Effector CD4-positive, alpha-beta T cell (primary cell): ENCODE data around the gene EEF1AKMT3.
"Not testable (repeated sequence)": the region's sequence is repeated elsewhere in the genome, so short reads cannot be mapped to it uniquely, and the experiment has no call there.

ENCODE experiments used
- DNase-seq: peaks from one replicate; pipeline ENCODE4 v3.0.0-alpha.2; 2020

EEF1AKMT3 gene

GRCh38 chr12:57821015-57821414 lies 48.6 kb downstream of the EEF1AKMT3 start:
- DNase-seq = not testable (repeated sequence)

GRCh38 chr12:57821474-57822214 lies 49.2 kb downstream of the EEF1AKMT3 start:
- no peak for DNase-seq

GRCh38 chr12:57822392-57823130 lies 50.1 kb downstream of the EEF1AKMT3 start:
- DNase-seq = no peak

GRCh38 chr12:57823131-57823907 lies 50.9 kb downstream of the EEF1AKMT3 start:
- no peak for DNase-seq

GRCh38 chr12:57823908-57824640 lies 51.7 kb downstream of the EEF1AKMT3 start:
- DNase-seq = no peak

- no peak for DNase-seq
Observed at GRCh38 chr12:57825451-57825850, 53.0 kb downstream of the EEF1AKMT3 start.

- DNase-seq = no peak
Observed at GRCh38 chr12:57826400-57826799, 54.0 kb downstream of the EEF1AKMT3 start.

- DNase-seq = no peak
Observed at GRCh38 chr12:57826966-57827365, 54.6 kb downstream of the EEF1AKMT3 start.

- DNase-seq = no peak
Observed at GRCh38 chr12:57829025-57829777, 56.8 kb downstream of the EEF1AKMT3 start.

- DNase-seq = no peak
Observed at GRCh38 chr12:57830393-57830792, 58.0 kb downstream of the EEF1AKMT3 start.
